ENCODE measurements around the gene ASPDH.

- TF ChIP-seq POLR2AphosphoS5 (IDR thresholded peaks at IDR 0.05; ENCODE audit: low read depth, low read length) (no peak), POLR2A (IDR thresholded peaks at IDR 0.05; ENCODE audit: low read depth, low read length) (no peak), TAF1 (IDR thresholded peaks at IDR 0.05; ENCODE audit: low read depth, low read length) (no peak), SPI1 (IDR thresholded peaks at IDR 0.05; ENCODE audit: low read depth, low read length) (no peak), PAX5 (IDR thresholded peaks at IDR 0.05; ENCODE audit: insufficient read depth, low read length, severe bottlenecking) (no peak), POU2F2 (IDR thresholded peaks at IDR 0.05; ENCODE audit: low read depth, low read length) (no peak)
These were observed 13.5 kb downstream of the ASPDH start for GRCh38 chr19:50500060-50500752.

Data from GM12891 (cell line).